GM12872 (cell line): ENCODE data around the gene NDUFA13.

ENCODE experiments used
- TF ChIP-seq, protein P1 (sequence below): IDR thresholded peaks from 3 replicates; pipeline ENCODE4 v1.5.1; 2011; ENCODE audit warnings: low read depth, mild to moderate bottlenecking, low read length, moderate library complexity; ENCODE audit not compliant: insufficient read depth

Gene NDUFA13

DNA sequence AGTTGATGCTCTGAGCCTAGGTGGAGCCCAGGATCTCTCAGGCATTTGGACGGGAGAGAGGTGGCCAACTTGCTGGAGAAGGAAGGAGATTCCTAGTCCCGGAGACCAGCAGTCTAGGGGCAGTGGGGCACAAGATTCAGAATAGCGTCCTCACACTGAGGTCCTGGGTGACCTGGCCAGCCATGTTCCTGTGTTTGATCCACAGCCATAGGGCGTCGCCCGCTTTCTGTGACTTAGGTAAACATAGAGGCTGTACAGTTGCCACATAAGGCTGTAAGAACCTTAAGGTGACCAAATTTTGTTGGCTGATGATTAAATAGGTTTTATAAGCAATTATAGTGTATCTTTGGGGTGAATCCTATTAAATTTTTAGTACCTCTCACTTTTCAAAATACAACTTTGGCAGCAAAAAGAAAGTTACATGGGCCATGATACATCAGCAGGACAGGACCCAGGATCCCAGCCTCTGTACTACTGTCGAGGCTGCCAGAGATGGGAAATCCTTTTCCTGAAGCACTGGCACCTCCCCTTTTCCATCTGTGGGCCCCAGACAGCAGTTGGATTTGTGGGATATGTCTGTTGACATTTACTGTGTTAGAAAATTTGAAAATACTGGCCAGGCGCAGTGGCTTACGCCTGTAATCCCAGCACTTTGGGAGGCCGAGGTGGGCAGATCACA, 38.2 kb upstream of the NDUFA13 start:
- TF ChIP-seq, protein P1, sequence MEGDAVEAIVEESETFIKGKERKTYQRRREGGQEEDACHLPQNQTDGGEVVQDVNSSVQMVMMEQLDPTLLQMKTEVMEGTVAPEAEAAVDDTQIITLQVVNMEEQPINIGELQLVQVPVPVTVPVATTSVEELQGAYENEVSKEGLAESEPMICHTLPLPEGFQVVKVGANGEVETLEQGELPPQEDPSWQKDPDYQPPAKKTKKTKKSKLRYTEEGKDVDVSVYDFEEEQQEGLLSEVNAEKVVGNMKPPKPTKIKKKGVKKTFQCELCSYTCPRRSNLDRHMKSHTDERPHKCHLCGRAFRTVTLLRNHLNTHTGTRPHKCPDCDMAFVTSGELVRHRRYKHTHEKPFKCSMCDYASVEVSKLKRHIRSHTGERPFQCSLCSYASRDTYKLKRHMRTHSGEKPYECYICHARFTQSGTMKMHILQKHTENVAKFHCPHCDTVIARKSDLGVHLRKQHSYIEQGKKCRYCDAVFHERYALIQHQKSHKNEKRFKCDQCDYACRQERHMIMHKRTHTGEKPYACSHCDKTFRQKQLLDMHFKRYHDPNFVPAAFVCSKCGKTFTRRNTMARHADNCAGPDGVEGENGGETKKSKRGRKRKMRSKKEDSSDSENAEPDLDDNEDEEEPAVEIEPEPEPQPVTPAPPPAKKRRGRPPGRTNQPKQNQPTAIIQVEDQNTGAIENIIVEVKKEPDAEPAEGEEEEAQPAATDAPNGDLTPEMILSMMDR: no peak

DNA sequence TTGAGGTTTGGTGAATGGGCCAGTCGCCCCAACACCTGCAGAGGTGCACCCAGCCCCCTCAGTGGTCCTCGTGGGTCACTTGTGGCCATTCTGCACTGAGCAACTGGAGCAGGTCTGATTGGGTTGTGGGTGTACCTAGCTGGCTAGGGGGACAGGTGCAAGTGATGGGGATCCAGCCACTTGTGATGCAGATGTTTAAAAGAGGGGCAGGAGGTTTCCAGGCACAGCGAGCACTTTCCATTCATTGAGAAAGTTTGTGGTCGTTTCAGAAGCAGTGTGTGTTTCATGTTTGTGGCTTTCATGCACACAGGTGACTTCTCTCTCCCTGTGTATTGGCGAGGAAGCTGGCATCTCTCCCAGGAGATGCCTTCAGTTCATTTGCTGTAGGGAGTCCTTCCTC, 35.3 kb upstream of the NDUFA13 start:
- TF ChIP-seq, protein P1: no peak

DNA sequence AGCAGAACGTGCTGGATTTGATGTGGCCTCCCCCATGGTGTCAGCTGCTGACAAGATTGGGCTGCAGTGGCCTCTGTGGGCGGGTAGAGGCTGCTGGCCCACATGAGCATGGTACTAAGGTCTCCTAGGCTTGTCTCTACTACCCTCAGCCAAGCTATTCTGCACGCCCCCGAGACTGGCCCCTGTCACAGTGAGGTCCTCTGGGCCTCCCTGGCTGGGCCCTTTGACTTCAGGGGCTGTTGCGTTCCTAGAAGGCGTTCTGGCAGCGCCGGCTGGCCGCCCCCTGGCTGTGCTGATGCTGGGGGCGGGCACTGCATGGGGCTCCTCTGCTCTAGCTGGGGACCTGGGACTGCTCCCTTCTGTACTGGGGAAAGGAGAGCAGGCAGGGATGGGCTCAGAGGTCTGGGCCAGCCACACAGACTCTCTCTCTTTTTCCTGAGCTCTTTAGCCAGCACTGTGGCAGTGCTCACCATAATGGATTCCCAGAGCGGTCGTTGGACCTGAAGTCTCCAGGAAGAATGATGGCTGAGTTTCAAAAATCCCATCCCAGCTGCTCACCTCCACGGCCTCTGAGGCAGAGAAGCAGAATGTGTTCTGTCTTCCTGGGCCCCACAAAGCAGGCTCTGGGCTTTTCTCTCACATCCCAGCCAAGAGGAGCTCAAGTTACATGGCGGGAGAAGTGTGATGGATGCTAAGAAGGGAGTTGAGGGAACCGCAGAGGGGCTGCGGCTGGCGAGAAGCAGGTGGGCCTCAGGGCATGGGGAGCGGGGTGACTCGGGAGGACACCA, 33.0 kb upstream of the NDUFA13 start:
- TF ChIP-seq, protein P1: no peak

DNA sequence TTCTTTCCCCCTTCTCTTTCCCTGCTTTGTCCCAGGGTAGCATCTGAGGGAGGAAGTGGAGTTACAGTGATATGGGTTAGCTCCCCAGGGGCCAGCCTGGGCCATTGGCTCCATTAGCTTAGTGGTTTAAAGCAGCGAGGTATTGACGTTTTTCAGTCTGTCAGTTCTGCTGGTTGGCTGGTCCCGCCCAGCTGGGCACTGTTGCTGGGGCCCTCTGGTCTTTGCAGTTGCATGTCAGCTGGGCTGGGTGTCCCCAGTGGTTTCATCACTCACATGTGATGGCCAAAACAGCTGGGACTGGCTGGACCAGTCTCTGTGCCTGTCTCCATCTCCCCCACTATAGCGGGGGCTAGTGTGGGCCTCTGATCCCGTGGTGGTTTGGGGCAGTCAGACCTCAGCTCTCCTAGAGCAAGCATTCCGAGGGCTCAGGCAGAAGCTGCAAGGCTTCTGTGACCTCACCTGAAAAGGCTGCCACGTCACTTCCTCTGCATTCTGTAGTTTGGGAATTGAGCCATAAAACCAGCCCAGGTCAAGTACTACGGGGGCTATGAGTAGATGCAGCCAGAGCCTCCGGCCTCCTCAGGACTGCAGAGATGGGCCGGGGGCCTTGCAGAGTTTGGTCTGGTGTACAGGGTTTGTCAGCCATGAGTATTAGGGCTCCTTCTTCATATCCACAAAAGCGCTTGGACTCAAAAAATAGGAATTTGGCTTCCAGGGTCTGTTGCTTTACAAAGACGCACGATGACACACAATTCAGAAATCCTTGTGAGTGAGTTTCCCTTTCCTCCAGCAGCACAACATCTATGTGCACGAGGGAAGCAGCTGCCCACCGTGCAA, 30.6 kb upstream of the NDUFA13 start:
- TF ChIP-seq, protein P1: no peak

DNA sequence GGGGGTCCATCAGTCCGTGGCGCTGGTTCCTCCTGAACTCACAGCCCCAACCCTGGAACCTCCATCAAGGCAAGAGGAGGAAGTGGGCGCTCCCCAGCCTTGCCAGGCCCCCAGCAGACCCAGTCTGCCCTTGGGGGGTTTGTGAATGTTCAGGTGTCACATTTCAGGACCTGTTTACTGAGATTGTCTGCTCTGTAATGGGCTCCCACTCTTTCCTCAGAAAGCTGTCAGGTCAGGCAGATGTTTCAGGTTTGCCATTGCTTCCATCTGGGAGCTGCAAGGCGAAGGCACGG, 30.1 kb upstream of the NDUFA13 start:
- TF ChIP-seq, protein P1: no peak

DNA sequence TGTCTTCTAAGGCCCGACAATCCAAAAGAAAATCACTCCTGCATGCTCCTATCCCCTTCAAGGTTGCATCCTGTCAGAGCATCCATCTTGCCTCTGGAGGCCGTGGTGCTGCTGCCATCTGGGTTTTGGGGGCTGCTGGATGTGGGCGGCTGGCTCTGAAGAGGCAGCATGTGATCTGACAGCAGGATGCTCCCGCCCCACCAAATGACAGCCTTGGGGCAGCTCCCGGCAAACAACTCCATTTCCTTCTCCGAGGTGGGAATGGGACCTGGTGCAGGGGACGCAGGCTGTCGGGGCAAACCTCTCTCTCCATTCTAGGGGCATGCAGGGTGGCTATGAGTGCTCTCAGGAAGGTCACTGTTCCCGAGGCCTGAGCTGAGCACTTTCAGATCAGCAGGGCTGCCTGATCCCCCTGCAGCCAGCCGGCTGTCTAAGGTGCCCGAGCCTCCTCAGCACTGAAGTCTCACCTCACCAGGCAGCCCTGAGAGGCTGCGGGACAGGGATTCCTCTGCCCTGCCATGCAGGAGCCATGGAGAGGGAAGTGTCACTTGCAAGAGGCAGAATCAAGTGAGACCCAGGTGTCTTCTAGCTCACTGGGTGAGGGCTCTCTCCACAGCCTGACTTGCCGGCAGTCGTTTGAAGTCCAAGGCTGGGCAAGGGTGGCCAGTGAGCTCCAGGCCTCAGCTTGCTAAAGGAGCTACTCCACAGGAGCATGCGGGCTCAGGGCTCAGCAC, 29.5 kb upstream of the NDUFA13 start:
- TF ChIP-seq, protein P1: no peak
